K562 (cell line): Measurements from ENCODE around the gene PRM3. TPM values are rescaled to one million over a fixed set of nuclear protein-coding genes. Genes with fewer than 3 reads are reported as not detected.

ENCODE experiments used
- ATF1 ChIP-seq, 2 experiments: fragments of 450-650 bp in 1 of 2; IDR thresholded peaks; 2 replicates each; pipeline ENCODE4 v1.6.1; 2016; ENCODE audit warnings: missing compliant biosample characterization in 1 of 2, missing genetic modification characterization in 1 of 2
- ATF3 ChIP-seq, 2 experiments: fragments of 450-650 bp in 1 of 2; sonication (generic) in 1 of 2; formaldehyde crosslinking in 1 of 2; IDR thresholded peaks in 1 of 2; conservative IDR thresholded peaks in 1 of 2; 2 replicates each; pipeline versions ENCODE4 v1.6.1 to v1.8.1; 2016 to 2023; ENCODE audit warnings: mild to moderate bottlenecking in 2 of 2, moderate library complexity in 2 of 2, inconsistent platforms in 1 of 2, missing genetic modification reagents in 1 of 2
- CBFA2T3 ChIP-seq: fragments of 450-650 bp; IDR thresholded peaks from 2 replicates; pipeline ENCODE4 v1.6.1; 2017
- CREB1 ChIP-seq, 2 experiments: sonication (generic) in 1 of 2; formaldehyde crosslinking in 1 of 2; IDR thresholded peaks; 2 replicates each; pipeline versions ENCODE4 v1.6.1 to v1.8.0; 2012 to 2022; ENCODE audit warnings: inconsistent platforms in 1 of 2, mild to moderate bottlenecking in 1 of 2, missing genetic modification reagents in 1 of 2, moderate library complexity in 1 of 2
- DPF2 ChIP-seq: fragments of 450-650 bp; IDR thresholded peaks from 2 replicates; pipeline ENCODE4 v1.6.1; 2016
- E4F1 ChIP-seq: fragments of 250-450 bp; sonication (Bioruptor Pico); IDR thresholded peaks from 2 replicates; pipeline ENCODE4 v1.5.0; 2021; ENCODE audit warnings: mild to moderate bottlenecking, borderline replicate concordance
- MAFK ChIP-seq: IDR thresholded peaks from 2 replicates; pipeline ENCODE4 v1.6.1; 2011; ENCODE audit warnings: low read length, improper control_type of control experiment
- MAZ ChIP-seq, 2 experiments: fragments of 450-650 bp in 1 of 2; sonication (generic) in 1 of 2; formaldehyde crosslinking; IDR thresholded peaks in 1 of 2; conservative IDR thresholded peaks in 1 of 2; 2 replicates each; pipeline versions ENCODE4 v1.4.0 to v1.5.0; 2020; ENCODE audit warnings: mild to moderate bottlenecking in 1 of 2, missing genetic modification reagents in 1 of 2
- MNT ChIP-seq, 2 experiments: fragments of 450-650 bp; conservative IDR thresholded peaks; 2 replicates each; pipeline ENCODE4 v1.6.1; 2017; ENCODE audit warnings: mild to moderate bottlenecking in 2 of 2, moderate library complexity in 2 of 2
- NFE2 ChIP-seq: IDR thresholded peaks from 2 replicates; pipeline ENCODE4 v1.6.1; 2014; ENCODE audit warnings: antibody characterized with exemption, low read depth
- RB1 ChIP-seq: fragments of 450-650 bp; IDR thresholded peaks from 2 replicates; pipeline ENCODE4 v1.6.1; 2017; ENCODE audit warnings: low read depth, mild to moderate bottlenecking
- RBFOX2 ChIP-seq: fragments of 200-400 bp; formaldehyde crosslinking; IDR thresholded peaks from 2 replicates; pipeline ENCODE4 v1.6.1; 2017; ENCODE audit warnings: low read depth, mild to moderate bottlenecking, low read length, moderate library complexity
- RBM25 ChIP-seq: fragments of 200-400 bp; formaldehyde crosslinking; IDR thresholded peaks from 2 replicates; pipeline ENCODE4 v1.6.1; 2018; ENCODE audit warnings: low read length, low read depth, moderate library complexity; ENCODE audit not compliant: severe bottlenecking
- SMARCA4 ChIP-seq: fragments of 450-650 bp; IDR thresholded peaks from 2 replicates; pipeline ENCODE4 v1.6.1; 2016
- ZBTB33 ChIP-seq: sonication (generic); formaldehyde crosslinking; IDR thresholded peaks from 2 replicates; pipeline ENCODE4 v1.8.1; 2023; ENCODE audit warnings: mild to moderate bottlenecking, missing genetic modification reagents
- ZFP36 ChIP-seq: fragments of 150-350 bp; IDR thresholded peaks from 2 replicates; pipeline ENCODE4 v1.6.1; 2018; ENCODE audit warnings: low read length, low read depth; ENCODE audit not compliant: partially characterized antibody
- ZFPM2 ChIP-seq: fragments of 250-450 bp; sonication (Bioruptor Pico); IDR thresholded peaks from 2 replicates; pipeline ENCODE4 v1.5.1; 2022; ENCODE audit warnings: mild to moderate bottlenecking
- ZNF445 ChIP-seq: fragments of 250-450 bp; sonication (Bioruptor Pico); IDR thresholded peaks from 2 replicates; pipeline ENCODE4 v1.4.0; 2020; ENCODE audit warnings: low read depth, mild to moderate bottlenecking, moderate library complexity
- polyA plus RNA-seq, 8 experiments: library from polyadenylated mRNA; depleted of rRNA in 4 of 8; stranded (reverse) in 5 of 8; unstranded in 3 of 8; fragments of >200 nt; fragmentation: Nextera tagmentation in 2 of 8; fragmentation: Illumina TruSeq in 1 of 8; extraction: Ambion mirVana in 2 of 8; extraction: Trizol in 1 of 8; gene quantifications; 2 replicates each; pipeline versions ENCODE4 v1.2.1 to v1.2.3, GENCODE V29; 2011 to 2014; ENCODE audit warnings: inconsistent platforms in 1 of 8, missing spikeins in 1 of 8
- total RNA-seq, 7 experiments: library from RNA; depleted of rRNA in 6 of 7; stranded (reverse); fragments of >200 nt in 6 of 7; fragmentation: Illumina TruSeq in 2 of 7; extraction: Trizol in 2 of 7; gene quantifications; 2 replicates each; pipeline versions ENCODE4 v1.2.1 to v1.2.3, GENCODE V29; 2011 to 2021; ENCODE audit warnings: low replicate concordance in 1 of 7

PRM3 gene
- total and polyA plus RNA-seq, 9 of the 15 experiments (the other 6 are each of a cell fraction or from before 2014, with no cell fraction given) = not detected

- TF ChIP-seq ATF3 (IDR thresholded peaks at IDR 0.05) (peak; percentile 74), ATF3 (CRISPR knock-in tag; conservative IDR thresholded peaks at IDR 0.05) (no peak), MAFK (0 out of 2 replicates have a peak, but pooled peaks have one; percentile 22), ZFPM2 (CRISPR knock-in tag) (no peak), ZNF445 (no peak), RBM25 (peak; percentile 44), ATF1 (CRISPR knock-in tag; IDR thresholded peaks at IDR 0.05) (no peak), ATF1 (tag; IDR thresholded peaks at IDR 0.05) (peak; percentile 75), CREB1 (IDR thresholded peaks at IDR 0.05) (no peak), CREB1 (CRISPR knock-in tag; IDR thresholded peaks at IDR 0.05) (0 out of 2 replicates have a peak, but pooled peaks have one; percentile 34), DPF2 (peak; percentile 66), ZFP36 (peak; percentile 69), RB1 (0 out of 2 replicates have a peak, but pooled peaks have one; percentile 40), SMARCA4 (peak; percentile 64), RBFOX2 (peak; percentile 42), MAZ (CRISPR knock-in tag; conservative IDR thresholded peaks at IDR 0.05 in 1 of 2, IDR thresholded peaks at IDR 0.05 in 1 of 2) (0 out of 4 replicates have a peak, but pooled peaks of 1 of the 2 experiments have one; percentile 18), NFE2 (peak; percentile 67), ZBTB33 (peak; percentile 95), E4F1 (CRISPR knock-in tag) (no peak), CBFA2T3 (0 out of 2 replicates have a peak, but pooled peaks have one; percentile 14), MNT (conservative IDR thresholded peaks at IDR 0.05) (peak in 1 of 2 experiments; percentile 47; a peak in 1 of 4 replicates)
These were observed 21.6 kb downstream of the PRM3 start (continued) for GRCh38 chr16:11251525-11252481.
